Midbrain (tissue), 1 donor: Measurements from ENCODE around the gene NUDT14.

Experiments
- DNase-seq: peaks from one replicate; lab custom pipeline; 2025; lab: John Stamatoyannopoulos, UW

The NUDT14 gene

GRCh38 chr14:105199093-105199492, 18.0 kb upstream of the NUDT14 start:
- no peak for DNase-seq

- no peak for DNase-seq
Observed at GRCh38 chr14:105198588-105198987, 17.5 kb upstream of the NUDT14 start.

- DNase-seq = no peak
Observed at GRCh38 chr14:105197211-105197641, 16.1 kb upstream of the NUDT14 start.

GRCh38 chr14:105196265-105196960, 15.3 kb upstream of the NUDT14 start:
- no peak for DNase-seq

- DNase-seq = no peak
Observed at GRCh38 chr14:105195522-105196264, 14.6 kb upstream of the NUDT14 start.

- no peak for DNase-seq
Observed at GRCh38 chr14:105195051-105195450, 13.9 kb upstream of the NUDT14 start.

- no peak for DNase-seq
Observed at GRCh38 chr14:105193916-105194782, 13.0 kb upstream of the NUDT14 start.

- no peak for DNase-seq
Observed at GRCh38 chr14:105192866-105193731, 12.0 kb upstream of the NUDT14 start.

GRCh38 chr14:105187935-105188524, 6.9 kb upstream of the NUDT14 start:
- DNase-seq = no peak

GRCh38 chr14:105187116-105187515, 6.0 kb upstream of the NUDT14 start:
- DNase-seq = no peak

- no peak for DNase-seq
Observed at GRCh38 chr14:105185973-105186372, 4.9 kb upstream of the NUDT14 start.

- no peak for DNase-seq
Observed at GRCh38 chr14:105185001-105185400, 3.9 kb upstream of the NUDT14 start.

- DNase-seq = no peak
Observed at GRCh38 chr14:105184461-105184860, 3.3 kb upstream of the NUDT14 start.

- no peak for DNase-seq
Observed at GRCh38 chr14:105182296-105183020, 1.3 kb upstream of the NUDT14 start.

GRCh38 chr14:105181549-105182295, 610 bp upstream of the NUDT14 start:
- DNase-seq = no peak

GRCh38 chr14:105179191-105179590, 1.9 kb downstream of the NUDT14 start:
- DNase-seq = no peak

- no peak for DNase-seq
Observed at GRCh38 chr14:105178868-105179140, 2.3 kb downstream of the NUDT14 start.

- no peak for DNase-seq
Observed at GRCh38 chr14:105178069-105178867, 2.8 kb downstream of the NUDT14 start.

- no peak for DNase-seq
Observed at GRCh38 chr14:105177082-105177481, 4.0 kb downstream of the NUDT14 start.
